ENCODE measurements around the gene SEPTIN10.
A peak's percentile ranks its signal among the peaks of the same experiment; 100 is the strongest.
"Not testable (repeated sequence)": the region's sequence is repeated elsewhere in the genome, so short reads cannot be mapped to it uniquely, and the experiment has no call there.

The SEPTIN10 gene

GRCh38 chr2:109645412-109646184, 31.8 kb upstream of the SEPTIN10 start:
- TF ChIP-seq CTCF (IDR thresholded peaks at IDR 0.05; ENCODE audit: insufficient read depth, low read length, poor library complexity, severe bottlenecking), result no peak
- no peaks in the 10 kb centered on the region for H3K36me3 ChIP-seq (ENCODE audit: control insufficient read depth, insufficient read depth, low read length)
- H3K4me3 ChIP-seq (replicated peaks; ENCODE audit: low read depth, low read length), result no peak overlapping the region
- H3K27me3 ChIP-seq (replicated peaks; ENCODE audit: control insufficient read depth, insufficient read depth, low read length), result no peaks in the 10 kb centered on the region
- no peak for DNase-seq (ENCODE audit: extremely low read depth, insufficient read length)

GRCh38 chr2:109644571-109645275, 31.0 kb upstream of the SEPTIN10 start:
- no peaks in the 10 kb centered on the region for H3K36me3 ChIP-seq (ENCODE audit: control insufficient read depth, insufficient read depth, low read length)
- no peak overlapping the region for H3K4me3 ChIP-seq (replicated peaks; ENCODE audit: low read depth, low read length)
- H3K27me3 ChIP-seq (replicated peaks; ENCODE audit: control insufficient read depth, insufficient read depth, low read length), result no peaks in the 10 kb centered on the region
- DNase-seq (ENCODE audit: extremely low read depth, insufficient read length), result no peak
- TF ChIP-seq CTCF (IDR thresholded peaks at IDR 0.05; ENCODE audit: insufficient read depth, low read length, poor library complexity, severe bottlenecking), result no peak

GRCh38 chr2:109640000-109640399, 26.2 kb upstream of the SEPTIN10 start:
- H3K4me3 ChIP-seq (replicated peaks; ENCODE audit: low read depth, low read length); H3K27me3 ChIP-seq (replicated peaks; ENCODE audit: control insufficient read depth, insufficient read depth, low read length); DNase-seq (ENCODE audit: extremely low read depth, insufficient read length); H3K36me3 ChIP-seq (ENCODE audit: control insufficient read depth, insufficient read depth, low read length): not testable (repeated sequence)

- TF ChIP-seq CTCF (IDR thresholded peaks at IDR 0.05; ENCODE audit: insufficient read depth, low read length, poor library complexity, severe bottlenecking), result peak; percentile 12
Observed at GRCh38 chr2:109638795-109639194, 25.0 kb upstream of the SEPTIN10 start.

GRCh38 chr2:109637749-109638570, 24.2 kb upstream of the SEPTIN10 start:
- Histone ChIP-seq H3K4me3 (replicated peaks; ENCODE audit: low read depth, low read length) (no peak overlapping the region; the same call in 1 of the 2 replicates), H3K27me3 (replicated peaks; ENCODE audit: control insufficient read depth, insufficient read depth, low read length) (no peaks in the 10 kb centered on the region), H3K36me3 (ENCODE audit: control insufficient read depth, insufficient read depth, low read length) (no peaks in the 10 kb centered on the region)
- peak; percentile 46 for DNase-seq (ENCODE audit: extremely low read depth, insufficient read length)
- no peak for TF ChIP-seq CTCF (IDR thresholded peaks at IDR 0.05; ENCODE audit: insufficient read depth, low read length, poor library complexity, severe bottlenecking)

More at GRCh38 chr2:109638795-109639194, 25.0 kb upstream of the SEPTIN10 start:
- no peak overlapping the region for H3K4me3 ChIP-seq (replicated peaks; ENCODE audit: low read depth, low read length)
- no peaks in the 10 kb centered on the region for H3K27me3 ChIP-seq (replicated peaks; ENCODE audit: control insufficient read depth, insufficient read depth, low read length)
- no peaks in the 10 kb centered on the region for H3K36me3 ChIP-seq (ENCODE audit: control insufficient read depth, insufficient read depth, low read length)
- DNase-seq (ENCODE audit: extremely low read depth, insufficient read length), result peak; percentile 45

GRCh38 chr2:109636317-109636716, 22.6 kb upstream of the SEPTIN10 start:
- H3K27me3 ChIP-seq (replicated peaks; ENCODE audit: control insufficient read depth, insufficient read depth, low read length), result no peaks in the 10 kb centered on the region
- H3K36me3 ChIP-seq (ENCODE audit: control insufficient read depth, insufficient read depth, low read length), result no peaks in the 10 kb centered on the region
- H3K4me3 ChIP-seq (replicated peaks; ENCODE audit: low read depth, low read length), result no peak overlapping the region
- TF ChIP-seq CTCF (IDR thresholded peaks at IDR 0.05; ENCODE audit: insufficient read depth, low read length, poor library complexity, severe bottlenecking), result no peak
- DNase-seq (ENCODE audit: extremely low read depth, insufficient read length), result no peak

Measured in GM06990 (cell line).